Astrocyte (in vitro differentiated cells and primary cell): ENCODE results near the gene COL9A3.

Source experiments
- CTCF ChIP-seq: IDR thresholded peaks from 2 replicates; pipeline ENCODE4 v1.5.1; 2011; ENCODE audit warnings: low read depth, mild to moderate bottlenecking, inconsistent platforms, low read length, moderate library complexity; ENCODE audit not compliant: insufficient read depth
- EZH2 ChIP-seq: IDR thresholded peaks from 2 replicates; pipeline ENCODE4 v1.6.1; 2012; ENCODE audit warnings: mild to moderate bottlenecking, low read length, inconsistent platforms; ENCODE audit not compliant: insufficient read depth

GRCh38 chr20:62813588-62813987 lies 3.3 kb upstream of the COL9A3 start:
- TF ChIP-seq CTCF (no peak), EZH2 (no peak)
